ENCODE measurements around the gene PALLD. TPM values are rescaled to one million over a fixed set of nuclear protein-coding genes. Genes with fewer than 3 reads are reported as not detected.

The PALLD gene
- total RNA-seq, 1 experiment from 2014 or later, result 23.7 TPM

- Mint-ChIP-seq H3K27me3 (ENCODE audit: low read depth) (peaks cover 10% of the 10 kb centered on the region), H3K4me3 (no peak overlapping the region), H3K36me3 (no peaks in the 10 kb centered on the region), H3K27ac (no peak overlapping the region), H3K4me1 (peaks cover 13% of the 10 kb centered on the region), H3K9me3 (no peaks in the 10 kb centered on the region)
- ChIA-PET CTCF (interaction anchor here (0.7 kb wide), 1 partner anchor 107 kb away, joined by 3 read pairs; no protein-coding TSS in a partner anchor), POLR2A (no interaction called here)
- ATAC-seq, result no peak
- TF ChIP-seq RELA (CRISPR knock-in tag; IDR thresholded peaks at IDR 0.05; ENCODE audit: borderline replicate concordance) (no peak), NR2C2 (CRISPR knock-in tag; IDR thresholded peaks at IDR 0.05) (no peak), GTF2I (CRISPR knock-in tag; conservative IDR thresholded peaks at IDR 0.05) (no peak), ZMAT4 (CRISPR knock-in tag; IDR thresholded peaks at IDR 0.05) (no peak), TP53 (CRISPR knock-in tag; IDR thresholded peaks at IDR 0.05) (no peak), ZNF396 (CRISPR knock-in tag; IDR thresholded peaks at IDR 0.05; ENCODE audit: borderline replicate concordance) (no peak), ATF3 (CRISPR knock-in tag; conservative IDR thresholded peaks at IDR 0.05) (no peak), ZNF671 (CRISPR knock-in tag; IDR thresholded peaks at IDR 0.05) (no peak), ZNF138 (CRISPR knock-in tag; conservative IDR thresholded peaks at IDR 0.05) (no peak), MLX (CRISPR knock-in tag; IDR thresholded peaks at IDR 0.05) (no peak), NFYB (CRISPR knock-in tag; conservative IDR thresholded peaks at IDR 0.05; ENCODE audit: low read depth) (no peak), ZNF219 (CRISPR knock-in tag; IDR thresholded peaks at IDR 0.05; ENCODE audit: borderline replicate concordance) (no peak), EMX1 (CRISPR knock-in tag; IDR thresholded peaks at IDR 0.05) (no peak), USF1 (CRISPR knock-in tag; IDR thresholded peaks at IDR 0.05) (no peak)
- TF ChIP-seq, protein P1, sequence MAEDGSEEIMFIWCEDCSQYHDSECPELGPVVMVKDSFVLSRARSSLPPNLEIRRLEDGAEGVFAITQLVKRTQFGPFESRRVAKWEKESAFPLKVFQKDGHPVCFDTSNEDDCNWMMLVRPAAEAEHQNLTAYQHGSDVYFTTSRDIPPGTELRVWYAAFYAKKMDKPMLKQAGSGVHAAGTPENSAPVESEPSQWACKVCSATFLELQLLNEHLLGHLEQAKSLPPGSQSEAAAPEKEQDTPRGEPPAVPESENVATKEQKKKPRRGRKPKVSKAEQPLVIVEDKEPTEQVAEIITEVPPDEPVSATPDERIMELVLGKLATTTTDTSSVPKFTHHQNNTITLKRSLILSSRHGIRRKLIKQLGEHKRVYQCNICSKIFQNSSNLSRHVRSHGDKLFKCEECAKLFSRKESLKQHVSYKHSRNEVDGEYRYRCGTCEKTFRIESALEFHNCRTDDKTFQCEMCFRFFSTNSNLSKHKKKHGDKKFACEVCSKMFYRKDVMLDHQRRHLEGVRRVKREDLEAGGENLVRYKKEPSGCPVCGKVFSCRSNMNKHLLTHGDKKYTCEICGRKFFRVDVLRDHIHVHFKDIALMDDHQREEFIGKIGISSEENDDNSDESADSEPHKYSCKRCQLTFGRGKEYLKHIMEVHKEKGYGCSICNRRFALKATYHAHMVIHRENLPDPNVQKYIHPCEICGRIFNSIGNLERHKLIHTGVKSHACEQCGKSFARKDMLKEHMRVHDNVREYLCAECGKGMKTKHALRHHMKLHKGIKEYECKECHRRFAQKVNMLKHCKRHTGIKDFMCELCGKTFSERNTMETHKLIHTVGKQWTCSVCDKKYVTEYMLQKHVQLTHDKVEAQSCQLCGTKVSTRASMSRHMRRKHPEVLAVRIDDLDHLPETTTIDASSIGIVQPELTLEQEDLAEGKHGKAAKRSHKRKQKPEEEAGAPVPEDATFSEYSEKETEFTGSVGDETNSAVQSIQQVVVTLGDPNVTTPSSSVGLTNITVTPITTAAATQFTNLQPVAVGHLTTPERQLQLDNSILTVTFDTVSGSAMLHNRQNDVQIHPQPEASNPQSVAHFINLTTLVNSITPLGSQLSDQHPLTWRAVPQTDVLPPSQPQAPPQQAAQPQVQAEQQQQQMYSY (CRISPR knock-in tag; IDR thresholded peaks at IDR 0.05), result no peak
- TF ChIP-seq, protein P2, sequence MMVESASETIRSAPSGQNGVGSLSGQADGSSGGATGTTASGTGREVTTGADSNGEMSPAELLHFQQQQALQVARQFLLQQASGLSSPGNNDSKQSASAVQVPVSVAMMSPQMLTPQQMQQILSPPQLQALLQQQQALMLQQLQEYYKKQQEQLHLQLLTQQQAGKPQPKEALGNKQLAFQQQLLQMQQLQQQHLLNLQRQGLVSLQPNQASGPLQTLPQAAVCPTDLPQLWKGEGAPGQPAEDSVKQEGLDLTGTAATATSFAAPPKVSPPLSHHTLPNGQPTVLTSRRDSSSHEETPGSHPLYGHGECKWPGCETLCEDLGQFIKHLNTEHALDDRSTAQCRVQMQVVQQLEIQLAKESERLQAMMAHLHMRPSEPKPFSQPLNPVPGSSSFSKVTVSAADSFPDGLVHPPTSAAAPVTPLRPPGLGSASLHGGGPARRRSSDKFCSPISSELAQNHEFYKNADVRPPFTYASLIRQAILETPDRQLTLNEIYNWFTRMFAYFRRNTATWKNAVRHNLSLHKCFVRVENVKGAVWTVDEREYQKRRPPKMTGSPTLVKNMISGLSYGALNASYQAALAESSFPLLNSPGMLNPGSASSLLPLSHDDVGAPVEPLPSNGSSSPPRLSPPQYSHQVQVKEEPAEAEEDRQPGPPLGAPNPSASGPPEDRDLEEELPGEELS (CRISPR knock-in tag; IDR thresholded peaks at IDR 0.05), result no peak
- TF ChIP-seq, protein P3, sequence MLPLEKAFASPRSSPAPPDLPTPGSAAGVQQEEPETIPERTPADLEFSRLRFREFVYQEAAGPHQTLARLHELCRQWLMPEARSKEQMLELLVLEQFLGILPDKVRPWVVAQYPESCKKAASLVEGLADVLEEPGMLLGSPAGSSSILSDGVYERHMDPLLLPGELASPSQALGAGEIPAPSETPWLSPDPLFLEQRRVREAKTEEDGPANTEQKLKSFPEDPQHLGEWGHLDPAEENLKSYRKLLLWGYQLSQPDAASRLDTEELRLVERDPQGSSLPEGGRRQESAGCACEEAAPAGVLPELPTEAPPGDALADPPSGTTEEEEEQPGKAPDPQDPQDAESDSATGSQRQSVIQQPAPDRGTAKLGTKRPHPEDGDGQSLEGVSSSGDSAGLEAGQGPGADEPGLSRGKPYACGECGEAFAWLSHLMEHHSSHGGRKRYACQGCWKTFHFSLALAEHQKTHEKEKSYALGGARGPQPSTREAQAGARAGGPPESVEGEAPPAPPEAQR (CRISPR knock-in tag; IDR thresholded peaks at IDR 0.05), result no peak
- TF ChIP-seq, protein P4, sequence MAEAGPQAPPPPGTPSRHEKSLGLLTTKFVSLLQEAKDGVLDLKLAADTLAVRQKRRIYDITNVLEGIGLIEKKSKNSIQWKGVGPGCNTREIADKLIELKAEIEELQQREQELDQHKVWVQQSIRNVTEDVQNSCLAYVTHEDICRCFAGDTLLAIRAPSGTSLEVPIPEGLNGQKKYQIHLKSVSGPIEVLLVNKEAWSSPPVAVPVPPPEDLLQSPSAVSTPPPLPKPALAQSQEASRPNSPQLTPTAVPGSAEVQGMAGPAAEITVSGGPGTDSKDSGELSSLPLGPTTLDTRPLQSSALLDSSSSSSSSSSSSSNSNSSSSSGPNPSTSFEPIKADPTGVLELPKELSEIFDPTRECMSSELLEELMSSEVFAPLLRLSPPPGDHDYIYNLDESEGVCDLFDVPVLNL (CRISPR knock-in tag; IDR thresholded peaks at IDR 0.05; ENCODE audit: borderline replicate concordance, low read depth), result no peak
- TF ChIP-seq, protein P5, sequence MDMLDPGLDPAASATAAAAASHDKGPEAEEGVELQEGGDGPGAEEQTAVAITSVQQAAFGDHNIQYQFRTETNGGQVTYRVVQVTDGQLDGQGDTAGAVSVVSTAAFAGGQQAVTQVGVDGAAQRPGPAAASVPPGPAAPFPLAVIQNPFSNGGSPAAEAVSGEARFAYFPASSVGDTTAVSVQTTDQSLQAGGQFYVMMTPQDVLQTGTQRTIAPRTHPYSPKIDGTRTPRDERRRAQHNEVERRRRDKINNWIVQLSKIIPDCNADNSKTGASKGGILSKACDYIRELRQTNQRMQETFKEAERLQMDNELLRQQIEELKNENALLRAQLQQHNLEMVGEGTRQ (CRISPR knock-in tag; IDR thresholded peaks at IDR 0.05), result no peak
- no peak for DNase-seq (ENCODE audit: low spot score)
Measured at GRCh38 chr4:168871632-168872031, 374.8 kb downstream of the PALLD start.

Data from WTC11 (cell line).